Measurements from ENCODE around the gene YWHAH.

YWHAH gene

GRCh38 chr22:31911565-31912406, 32.5 kb upstream of the YWHAH start:
- Histone ChIP-seq H3K9me3 (ENCODE audit: low read length) (no peaks in the 10 kb centered on the region), H3K4me3 (ENCODE audit: low read length) (no peak overlapping the region), H3K36me3 (ENCODE audit: insufficient read depth, low read length) (no peaks in the 10 kb centered on the region), H2AFZ (ENCODE audit: low read depth, low read length) (no peak overlapping the region), H3K27me3 (ENCODE audit: insufficient read depth, low read length) (no peaks in the 10 kb centered on the region), H3K4me1 (ENCODE audit: insufficient read depth, low read length) (no peaks in the 10 kb centered on the region)

GRCh38 chr22:31912407-31912743, 32.0 kb upstream of the YWHAH start:
- Histone ChIP-seq H3K27me3 (ENCODE audit: insufficient read depth, low read length) (no peaks in the 10 kb centered on the region), H3K4me1 (ENCODE audit: insufficient read depth, low read length) (no peaks in the 10 kb centered on the region), H3K36me3 (ENCODE audit: insufficient read depth, low read length) (no peaks in the 10 kb centered on the region), H3K4me3 (ENCODE audit: low read length) (no peak overlapping the region), H2AFZ (ENCODE audit: low read depth, low read length) (no peak overlapping the region), H3K9me3 (ENCODE audit: low read length) (no peaks in the 10 kb centered on the region)

GRCh38 chr22:31915586-31915985, 28.7 kb upstream of the YWHAH start:
- Histone ChIP-seq H3K9me3 (ENCODE audit: low read length) (no peaks in the 10 kb centered on the region), H2AFZ (ENCODE audit: low read depth, low read length) (no peak overlapping the region), H3K27me3 (ENCODE audit: insufficient read depth, low read length) (no peaks in the 10 kb centered on the region), H3K4me3 (ENCODE audit: low read length) (no peak overlapping the region), H3K36me3 (ENCODE audit: insufficient read depth, low read length) (no peaks in the 10 kb centered on the region), H3K4me1 (ENCODE audit: insufficient read depth, low read length) (peaks cover 5% of the 10 kb centered on the region)

DNA sequence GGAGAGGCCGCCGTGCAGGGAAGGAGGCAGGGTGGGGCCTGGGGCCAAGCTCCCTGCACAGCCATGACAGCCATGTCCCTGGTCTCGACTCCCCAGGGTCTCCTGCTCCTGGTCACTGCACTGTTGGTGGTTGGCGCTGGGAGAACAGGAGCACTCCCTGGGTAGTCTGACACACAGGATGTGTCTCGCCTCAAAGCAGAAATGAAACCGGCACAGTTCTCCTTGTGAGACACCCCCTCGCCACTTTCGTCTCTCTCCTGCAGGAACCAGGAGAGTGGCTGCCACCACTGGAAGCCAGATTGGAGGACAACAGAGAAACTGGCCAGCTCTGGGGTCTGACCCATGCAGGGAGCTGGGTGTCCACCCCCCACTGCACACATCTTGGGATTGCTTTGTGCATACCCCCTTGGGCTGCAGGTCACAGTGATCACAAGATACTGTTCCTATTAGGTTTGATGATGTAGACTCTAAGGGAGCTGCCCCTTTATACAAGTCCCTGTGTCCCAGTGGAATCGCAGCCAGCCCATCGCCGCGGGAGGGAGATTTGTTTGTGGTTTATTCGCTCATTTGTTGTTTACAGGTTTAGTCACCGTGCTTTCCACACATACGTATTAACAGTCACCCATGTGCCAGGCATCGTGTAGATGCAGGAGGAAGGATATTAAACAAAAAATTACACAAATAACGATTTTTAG, 27.0 kb upstream of the YWHAH start:
- H2AFZ ChIP-seq (ENCODE audit: low read depth, low read length), result no peak overlapping the region
- H3K36me3 ChIP-seq (ENCODE audit: insufficient read depth, low read length), result no peaks in the 10 kb centered on the region
- H3K4me3 ChIP-seq (ENCODE audit: low read length), result no peak overlapping the region
- no peaks in the 10 kb centered on the region for H3K27me3 ChIP-seq (ENCODE audit: insufficient read depth, low read length)
- no peaks in the 10 kb centered on the region for H3K9me3 ChIP-seq (ENCODE audit: low read length)
- peaks cover 5% of the 10 kb centered on the region for H3K4me1 ChIP-seq (ENCODE audit: insufficient read depth, low read length)

DNA sequence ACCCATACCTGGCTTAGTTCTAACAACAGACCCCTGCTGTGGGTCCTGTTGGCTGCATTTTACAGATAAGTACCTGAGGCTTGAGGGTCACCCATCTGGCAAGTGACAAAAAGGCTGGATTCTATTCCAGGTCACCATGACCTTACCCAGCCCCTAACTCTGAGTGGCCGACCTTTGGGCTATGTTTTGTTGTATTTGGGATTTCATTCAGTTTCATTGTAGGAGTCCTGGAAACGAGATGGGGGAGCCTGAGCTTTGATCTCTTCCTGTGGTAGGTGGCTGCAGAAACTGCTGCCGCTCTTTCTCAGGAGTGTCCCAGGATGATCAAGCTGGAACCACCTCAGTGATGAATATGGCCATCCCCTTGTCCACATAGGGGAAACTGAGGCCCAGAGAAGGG, 24.6 kb upstream of the YWHAH start:
- no peaks in the 10 kb centered on the region for H3K27me3 ChIP-seq (ENCODE audit: insufficient read depth, low read length)

GRCh38 chr22:31920306-31920705, 24.0 kb upstream of the YWHAH start:
- Histone ChIP-seq H3K9me3 (ENCODE audit: low read length) (no peaks in the 10 kb centered on the region), H3K4me1 (ENCODE audit: insufficient read depth, low read length) (peaks cover 10% of the 10 kb centered on the region), H3K36me3 (ENCODE audit: insufficient read depth, low read length) (no peaks in the 10 kb centered on the region), H3K27me3 (ENCODE audit: insufficient read depth, low read length) (no peaks in the 10 kb centered on the region), H3K4me3 (ENCODE audit: low read length) (no peak overlapping the region), H2AFZ (ENCODE audit: low read depth, low read length) (no peak overlapping the region)

More for the DNA sequence above, 24.6 kb upstream of the YWHAH start:
- Histone ChIP-seq H3K36me3 (ENCODE audit: insufficient read depth, low read length) (no peaks in the 10 kb centered on the region), H3K4me3 (ENCODE audit: low read length) (no peak overlapping the region), H3K9me3 (ENCODE audit: low read length) (no peaks in the 10 kb centered on the region), H3K4me1 (ENCODE audit: insufficient read depth, low read length) (peaks cover 10% of the 10 kb centered on the region), H2AFZ (ENCODE audit: low read depth, low read length) (no peak overlapping the region)

GRCh38 chr22:31921106-31921505, 23.2 kb upstream of the YWHAH start:
- no peak overlapping the region for H2AFZ ChIP-seq (ENCODE audit: low read depth, low read length)
- no peak overlapping the region for H3K4me3 ChIP-seq (ENCODE audit: low read length)
- no peaks in the 10 kb centered on the region for H3K9me3 ChIP-seq (ENCODE audit: low read length)
- peaks cover 13% of the 10 kb centered on the region for H3K4me1 ChIP-seq (ENCODE audit: insufficient read depth, low read length)
- no peaks in the 10 kb centered on the region for H3K27me3 ChIP-seq (ENCODE audit: insufficient read depth, low read length)
- no peaks in the 10 kb centered on the region for H3K36me3 ChIP-seq (ENCODE audit: insufficient read depth, low read length)

DNA sequence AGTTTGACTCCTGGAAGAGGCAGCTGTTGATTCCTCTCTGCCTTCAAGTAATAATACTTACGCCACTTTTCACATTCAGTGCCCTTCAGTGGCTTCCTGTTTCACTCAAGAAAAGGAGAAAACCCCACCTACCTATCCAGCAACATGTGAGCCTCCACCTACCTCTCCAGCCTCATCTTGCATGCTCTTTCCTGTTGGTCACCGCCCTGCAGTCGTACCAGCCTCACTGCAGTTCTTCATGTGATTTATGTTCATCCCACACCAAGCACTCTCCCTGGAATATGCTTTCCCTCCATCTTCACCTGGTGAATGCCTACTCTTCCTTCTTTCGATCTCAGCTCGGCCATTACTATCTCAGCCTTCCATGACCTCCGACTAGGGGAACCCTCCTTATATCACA, 21.8 kb upstream of the YWHAH start:
- no peaks in the 10 kb centered on the region for H3K9me3 ChIP-seq (ENCODE audit: low read length)
- H3K36me3 ChIP-seq (ENCODE audit: insufficient read depth, low read length), result no peaks in the 10 kb centered on the region
- no peaks in the 10 kb centered on the region for H3K27me3 ChIP-seq (ENCODE audit: insufficient read depth, low read length)
- H3K4me1 ChIP-seq (ENCODE audit: insufficient read depth, low read length), result peaks cover 26% of the 10 kb centered on the region
- H2AFZ ChIP-seq (ENCODE audit: low read depth, low read length), result no peak overlapping the region
- H3K4me3 ChIP-seq (ENCODE audit: low read length), result no peak overlapping the region

DNA sequence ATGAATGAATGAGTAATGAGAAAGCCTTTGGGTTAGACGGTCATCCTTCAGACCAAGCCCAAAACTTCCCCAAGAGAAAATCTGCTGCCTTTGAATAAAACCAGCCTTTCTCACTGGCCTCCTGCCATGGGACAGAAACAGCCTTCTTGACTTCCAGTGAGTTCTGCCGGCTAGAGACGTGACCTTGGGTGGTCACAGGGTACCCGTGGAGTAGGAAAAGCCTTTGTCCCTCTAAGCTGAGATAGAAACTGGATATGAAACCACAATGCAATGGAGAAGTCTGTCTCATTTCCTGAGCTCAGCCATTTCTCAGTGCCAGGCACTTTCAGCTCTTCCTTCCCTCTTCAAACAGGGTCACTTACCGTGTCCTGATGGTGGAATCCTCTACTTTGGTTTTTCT, 21.2 kb upstream of the YWHAH start:
- Histone ChIP-seq H2AFZ (ENCODE audit: low read depth, low read length) (no peak overlapping the region), H3K27me3 (ENCODE audit: insufficient read depth, low read length) (no peaks in the 10 kb centered on the region), H3K36me3 (ENCODE audit: insufficient read depth, low read length) (no peaks in the 10 kb centered on the region), H3K4me3 (ENCODE audit: low read length) (no peak overlapping the region), H3K9me3 (ENCODE audit: low read length) (no peaks in the 10 kb centered on the region), H3K4me1 (ENCODE audit: insufficient read depth, low read length) (peaks cover 26% of the 10 kb centered on the region)

- H3K27me3 ChIP-seq (ENCODE audit: insufficient read depth, low read length), result no peaks in the 10 kb centered on the region
- no peaks in the 10 kb centered on the region for H3K9me3 ChIP-seq (ENCODE audit: low read length)
- H3K4me1 ChIP-seq (ENCODE audit: insufficient read depth, low read length), result peaks cover 23% of the 10 kb centered on the region
- no peaks in the 10 kb centered on the region for H3K36me3 ChIP-seq (ENCODE audit: insufficient read depth, low read length)
- no peak overlapping the region for H3K4me3 ChIP-seq (ENCODE audit: low read length)
- no peak overlapping the region for H2AFZ ChIP-seq (ENCODE audit: low read depth, low read length)
Measured at GRCh38 chr22:31923747-31924146, 20.6 kb upstream of the YWHAH start.

DNA sequence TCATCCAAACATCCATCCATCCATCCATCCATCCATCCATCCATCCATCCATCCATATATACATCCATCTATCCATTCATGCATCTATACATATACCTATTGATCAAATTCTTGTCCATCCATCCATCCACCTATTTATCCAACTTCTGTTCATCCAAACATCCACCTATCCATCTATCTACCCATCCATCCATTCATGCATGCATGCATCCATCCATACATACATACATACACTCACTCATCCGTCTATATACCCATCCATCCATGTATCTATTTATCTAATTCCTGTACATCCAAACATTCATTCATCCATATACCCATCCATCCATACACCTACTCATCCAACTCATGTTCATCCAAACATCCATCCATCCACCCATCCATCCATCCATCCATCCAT, 19.3 kb upstream of the YWHAH start:
- peaks cover 26% of the 10 kb centered on the region for H3K4me1 ChIP-seq (ENCODE audit: insufficient read depth, low read length)

GRCh38 chr22:31926024-31926423, 18.3 kb upstream of the YWHAH start:
- no peaks in the 10 kb centered on the region for H3K27me3 ChIP-seq (ENCODE audit: insufficient read depth, low read length)
- no peak overlapping the region for H2AFZ ChIP-seq (ENCODE audit: low read depth, low read length)
- peaks cover 26% of the 10 kb centered on the region for H3K4me1 ChIP-seq (ENCODE audit: insufficient read depth, low read length)
- H3K9me3 ChIP-seq (ENCODE audit: low read length), result no peaks in the 10 kb centered on the region
- no peaks in the 10 kb centered on the region for H3K36me3 ChIP-seq (ENCODE audit: insufficient read depth, low read length)
- H3K4me3 ChIP-seq (ENCODE audit: low read length), result no peak overlapping the region

More for the DNA sequence above, 19.3 kb upstream of the YWHAH start:
- Histone ChIP-seq H3K9me3 (ENCODE audit: low read length) (no peaks in the 10 kb centered on the region), H3K36me3 (ENCODE audit: insufficient read depth, low read length) (no peaks in the 10 kb centered on the region), H2AFZ (ENCODE audit: low read depth, low read length) (no peak overlapping the region), H3K4me3 (ENCODE audit: low read length) (no peak overlapping the region), H3K27me3 (ENCODE audit: insufficient read depth, low read length) (no peaks in the 10 kb centered on the region)

DNA sequence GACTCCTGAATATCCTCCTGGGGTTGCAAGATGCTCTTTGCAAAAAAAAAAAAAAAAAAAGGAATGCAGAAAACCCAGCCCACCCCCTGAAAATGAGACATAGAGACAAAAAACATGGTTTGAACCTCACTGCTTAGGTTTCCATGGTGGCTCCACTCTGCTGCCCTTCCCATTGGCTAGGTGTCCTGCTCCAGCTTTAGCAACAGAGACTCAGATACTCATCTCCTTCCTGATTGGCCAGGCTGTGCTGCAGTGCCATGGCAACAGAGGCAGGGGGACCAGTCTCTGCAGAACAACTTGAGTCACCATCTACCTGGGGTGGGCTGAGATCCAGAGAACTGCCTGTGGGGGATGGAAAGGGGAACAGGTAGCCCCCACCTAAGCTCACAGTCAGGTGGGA, 17.4 kb upstream of the YWHAH start:
- Histone ChIP-seq H3K4me3 (ENCODE audit: low read length) (no peak overlapping the region), H3K36me3 (ENCODE audit: insufficient read depth, low read length) (no peaks in the 10 kb centered on the region), H2AFZ (ENCODE audit: low read depth, low read length) (no peak overlapping the region), H3K27me3 (ENCODE audit: insufficient read depth, low read length) (no peaks in the 10 kb centered on the region), H3K4me1 (ENCODE audit: insufficient read depth, low read length) (peaks cover 26% of the 10 kb centered on the region), H3K9me3 (ENCODE audit: low read length) (no peaks in the 10 kb centered on the region)
